Kidney (tissue), 14 donors: Measurements from ENCODE around the gene PYROXD2. TPM values are rescaled to one million over a fixed set of nuclear protein-coding genes. Genes with fewer than 3 reads are reported as not detected.

Experiments
- DNase-seq, 5 donors: peaks; one replicate each; pipeline ENCODE4 v3.0.0-alpha.2; 2013 to 2020
- FAIRE-seq: peaks from 2 replicates; lab custom pipeline; 2012; peaks lifted over from hg19 to GRCh38; lab: Jason Lieb, UNC
- H3K27ac ChIP-seq, 2 donors: one replicate each; pipeline ENCODE4 v1.7.0; 2013; ENCODE audit warnings: low read depth in 2 of 2, low read length in 2 of 2, inconsistent platforms in 1 of 2
- H3K27me3 ChIP-seq: one replicate; pipeline ENCODE4 v1.7.1; 2013; ENCODE audit warnings: low read length, inconsistent platforms; ENCODE audit not compliant: control insufficient read depth, insufficient read depth
- H3K36me3 ChIP-seq, 3 donors: one replicate each; pipeline versions ENCODE4 v1.7.0 to v1.7.1; 2013; ENCODE audit warnings: low read length in 3 of 3, control low read depth in 1 of 3, inconsistent platforms in 1 of 3; ENCODE audit not compliant: insufficient read depth in 3 of 3, control insufficient read depth in 2 of 3
- H3K4me1 ChIP-seq, 3 donors: one replicate each; pipeline versions ENCODE4 v1.7.0 to v1.7.1; 2013; ENCODE audit warnings: low read length in 3 of 3, inconsistent platforms in 1 of 3, low read depth in 1 of 3; ENCODE audit not compliant: control insufficient read depth in 2 of 3, insufficient read depth in 2 of 3
- H3K4me3 ChIP-seq, 3 donors: one replicate each; pipeline versions ENCODE4 v1.7.0 to v1.8.1; 2013; ENCODE audit warnings: low read length in 3 of 3, control low read depth in 1 of 3, inconsistent platforms in 1 of 3
- H3K9ac ChIP-seq, 3 donors: one replicate each; pipeline versions ENCODE4 v1.7.0 to v1.7.1; 2013; ENCODE audit warnings: low read length in 3 of 3, control low read depth in 1 of 3, inconsistent platforms in 1 of 3
- H3K9me3 ChIP-seq, 3 donors: one replicate each; pipeline versions ENCODE4 v1.7.0 to v1.7.1; 2013; ENCODE audit warnings: low read length in 3 of 3, control low read depth in 1 of 3, inconsistent platforms in 1 of 3; ENCODE audit not compliant: control insufficient read depth in 2 of 3, insufficient read depth in 1 of 3
- CTCF ChIP-seq: IDR thresholded peaks from 3 replicates; pipeline ENCODE4 v1.5.1; 2012; ENCODE audit warnings: mild to moderate bottlenecking, moderate library complexity, borderline replicate concordance; ENCODE audit not compliant: insufficient read depth; ENCODE audit errors: extremely low read depth
- intact Hi-C: fragments of 100-400 bp; cut with DNase I; formaldehyde crosslinking; loops from one replicate; pipeline ENCODE4 v1.11.1; 2022
- polyA plus RNA-seq: library from polyadenylated mRNA; stranded (reverse); fragments of 350-450 nt; fragmentation: Illumina TruSeq; extraction: RNeasy Lipid Tissue Mini Kit (QIAGEN cat#74804); gene quantifications from one replicate; pipeline ENCODE4 v1.2.3, GENCODE V29; 2014; ENCODE audit warnings: low read depth, low replicate concordance; ENCODE audit not compliant: insufficient read depth
- total RNA-seq: library from RNA; stranded (reverse); fragmentation: NEBNext Ultra II Directional; extraction: Animal tissue kit (Norgen Biotek cat#: 25700); gene quantifications from one replicate; pipeline ENCODE4 v1.2.1, GENCODE V29; 2021
- donor health status: control.
- donor health status: control.
- donor health status: control.
- donor health status: control.
- donor health status: control.
- donor health status: DM: yes; HTN: yes; CAD: no.
- donor health status: Normal renal cell carcinoma (clear cell type).

Gene PYROXD2
- total and polyA plus RNA-seq, 2 donors from 2014 or later: 7.8 to 14.1 TPM

DNA sequence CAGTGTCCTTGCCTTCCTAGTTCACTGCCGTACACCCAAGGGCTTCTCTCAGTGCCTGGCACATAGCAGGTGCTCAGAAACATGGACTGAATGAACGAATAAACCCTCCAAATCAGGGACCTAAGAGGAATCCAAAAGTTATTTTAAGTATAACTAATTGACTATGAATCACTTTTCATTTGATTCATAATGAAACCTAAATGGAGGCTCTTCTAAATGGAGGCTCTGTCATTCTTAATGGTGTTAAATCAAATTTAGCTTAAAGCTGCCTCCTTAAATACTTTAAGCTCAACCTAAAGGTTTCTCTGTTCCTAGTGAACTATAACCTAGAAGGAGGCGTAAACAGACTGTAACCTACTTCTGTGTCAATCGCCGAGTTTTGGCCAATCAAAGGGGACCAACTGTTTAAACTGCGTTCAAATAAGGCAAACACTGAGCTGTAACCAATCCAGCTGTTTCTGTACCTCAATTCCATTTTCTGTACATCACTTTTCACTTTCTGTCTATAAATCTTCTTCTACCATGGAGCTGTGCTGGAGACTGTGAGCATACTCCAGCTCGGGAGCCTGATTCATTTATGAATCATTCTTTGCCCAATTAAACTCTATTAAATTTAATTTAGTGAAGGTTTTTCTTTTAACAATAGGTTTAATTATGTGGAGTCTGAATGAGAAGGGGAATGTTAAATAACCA lies 11.0 kb downstream of the PYROXD2 start:
- no peaks in the 10 kb centered on the region for H3K36me3 ChIP-seq
- no peak for DNase-seq
- H3K4me3 ChIP-seq: no peak overlapping the region
- no peaks in the 10 kb centered on the region for H3K27me3 ChIP-seq
- intact Hi-C loops: no loop called here
- FAIRE-seq: no peak
- no peak for TF ChIP-seq CTCF
- H3K4me1 ChIP-seq: no peaks in the 10 kb centered on the region
- no peaks in the 10 kb centered on the region for H3K9me3 ChIP-seq
- H3K9ac ChIP-seq: no peak overlapping the region
- no peak overlapping the region for H3K27ac ChIP-seq

DNA sequence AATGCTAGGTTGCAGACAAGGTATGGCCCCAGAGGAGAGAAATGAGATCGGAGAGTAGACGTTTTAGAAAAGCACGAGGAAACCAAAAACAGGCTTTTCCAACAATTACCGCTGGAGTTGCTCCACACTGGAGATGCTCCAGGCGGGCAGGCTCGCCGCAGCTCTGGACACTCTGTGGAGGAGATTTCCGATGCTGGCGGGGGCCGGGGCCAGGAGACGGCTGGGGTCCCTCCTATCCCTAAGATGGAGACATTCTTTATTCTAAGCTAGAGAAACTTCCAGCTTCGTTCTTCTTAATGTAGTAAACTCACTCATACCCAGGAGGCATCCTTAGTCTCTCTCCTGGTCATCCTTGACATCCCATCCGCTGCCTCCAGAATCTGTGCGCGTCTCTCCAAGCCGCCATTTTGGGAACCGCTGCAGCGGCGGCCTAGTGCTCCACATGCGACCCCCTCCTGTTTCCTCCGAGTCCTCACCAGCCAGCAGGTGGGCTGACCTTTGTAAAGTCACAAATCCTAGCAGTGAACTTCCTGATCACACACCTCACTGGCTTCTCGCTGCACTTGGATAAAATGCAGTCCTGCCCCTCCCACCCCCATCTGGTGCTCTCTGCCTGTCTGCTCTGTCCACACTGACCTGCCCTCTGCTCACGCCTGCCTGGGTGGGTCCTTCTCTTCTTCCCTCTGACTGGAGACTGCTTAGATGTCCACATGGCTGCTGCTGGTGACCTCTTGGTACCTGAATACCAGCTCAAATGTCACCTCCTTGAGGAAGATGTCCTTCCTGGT lies 11.9 kb downstream of the PYROXD2 start:
- no peaks in the 10 kb centered on the region for H3K4me1 ChIP-seq
- FAIRE-seq: no peak
- H3K4me3 ChIP-seq: no peak overlapping the region
- intact Hi-C loops: no loop called here
- no peaks in the 10 kb centered on the region for H3K36me3 ChIP-seq
- H3K27ac ChIP-seq: no peak overlapping the region
- DNase-seq: no peak
- no peaks in the 10 kb centered on the region for H3K27me3 ChIP-seq
- no peak overlapping the region for H3K9ac ChIP-seq
- H3K9me3 ChIP-seq: no peaks in the 10 kb centered on the region
- TF ChIP-seq CTCF: no peak

DNA sequence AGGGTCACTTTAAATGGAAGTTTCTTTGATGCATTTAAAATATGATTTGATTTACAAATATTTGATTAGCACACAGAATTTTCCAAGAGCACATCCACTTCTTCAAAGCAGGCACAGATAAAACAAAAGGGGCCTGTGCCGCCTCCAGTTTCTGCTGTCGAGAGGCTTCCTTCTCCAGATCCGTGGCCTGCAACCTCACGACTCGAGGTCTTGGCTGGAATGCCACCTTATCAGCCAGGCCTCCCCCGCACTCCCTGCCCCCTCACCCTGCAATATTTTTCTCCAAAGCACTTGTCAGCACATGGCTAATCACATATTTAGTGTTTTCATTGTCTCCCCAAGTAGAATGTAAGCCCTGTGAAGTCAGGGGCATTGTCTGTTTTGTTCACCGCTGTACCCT lies 12.5 kb downstream of the PYROXD2 start:
- FAIRE-seq: no peak
- intact Hi-C loops: no loop called here
- Histone ChIP-seq H3K27me3 (no peaks in the 10 kb centered on the region), H3K9me3 (no peaks in the 10 kb centered on the region), H3K4me3 (no peak overlapping the region), H3K27ac (no peak overlapping the region), H3K4me1 (no peaks in the 10 kb centered on the region), H3K36me3 (no peaks in the 10 kb centered on the region), H3K9ac (no peak overlapping the region)
- DNase-seq: no peak
- no peak for TF ChIP-seq CTCF
